Choroid plexus epithelial cell (primary cell): ENCODE results near the gene CCSAP.

Experiments
- DNase-seq: peaks from one replicate; pipeline ENCODE4 v3.0.0-alpha.2; 2010; ENCODE audit warnings: low read depth
- H3K4me3 ChIP-seq: 2 replicates; pipeline ENCODE4 v1.5.1; 2011; ENCODE audit warnings: low read depth, mild to moderate bottlenecking, control low read depth, low read length, moderate library complexity
- CTCF ChIP-seq: conservative IDR thresholded peaks from 2 replicates; pipeline ENCODE4 v1.5.1; 2011; ENCODE audit warnings: low read depth, mild to moderate bottlenecking, control low read depth, inconsistent platforms, low read length, moderate library complexity

Gene CCSAP

GRCh38 chr1:229349463-229350385, 6.9 kb upstream of the CCSAP start:
- TF ChIP-seq CTCF, result no peak
- no peak for DNase-seq
- no peak overlapping the region for H3K4me3 ChIP-seq

- DNase-seq, result no peak
- no peak for TF ChIP-seq CTCF
- H3K4me3 ChIP-seq, result no peak overlapping the region
Measured at GRCh38 chr1:229347528-229347927, 4.7 kb upstream of the CCSAP start.

DNA sequence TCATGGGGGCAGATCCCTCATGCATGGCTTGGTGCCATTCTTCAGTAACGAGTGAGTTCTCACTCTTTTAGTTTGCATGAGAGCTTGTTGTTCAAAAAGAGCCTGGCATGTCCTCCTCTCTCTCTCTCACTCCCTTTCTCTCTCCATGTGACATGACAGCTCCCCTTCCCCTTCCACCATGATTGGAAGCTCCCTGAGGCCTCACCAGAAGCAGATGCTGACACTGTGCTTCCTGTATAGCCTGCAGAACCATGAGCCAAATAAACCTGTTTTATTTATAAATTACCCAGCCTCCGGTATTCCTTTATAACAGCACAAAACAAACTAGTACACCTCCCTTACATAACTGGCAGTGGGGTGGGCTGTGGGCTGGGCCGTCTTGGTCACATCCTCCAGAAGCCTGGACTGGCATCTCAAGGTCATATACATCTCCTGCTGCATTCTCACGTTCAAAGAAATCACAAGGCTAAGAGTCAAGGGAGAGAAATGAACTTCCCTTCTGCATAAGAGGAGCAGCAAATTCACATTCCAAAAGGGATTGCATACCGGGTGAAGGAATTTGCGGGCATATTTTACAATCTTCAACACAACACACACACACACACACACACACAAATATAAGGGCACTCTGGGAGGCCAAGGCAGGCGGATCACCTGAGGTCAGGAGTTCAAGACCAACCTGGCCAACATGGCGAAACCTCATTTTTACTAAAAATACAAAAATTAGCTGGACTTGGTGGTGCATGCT, 2.3 kb upstream of the CCSAP start:
- peak; percentile 17 for DNase-seq
- TF ChIP-seq CTCF, result no peak
- no peak overlapping the region for H3K4me3 ChIP-seq

- DNase-seq, result no peak
- TF ChIP-seq CTCF, result no peak
- no peak overlapping the region for H3K4me3 ChIP-seq
Measured at GRCh38 chr1:229344139-229344538, 1.3 kb upstream of the CCSAP start.

- H3K4me3 ChIP-seq, result peak overlapping the region; percentile 81
- peak; percentile 60 for DNase-seq
- no peak for TF ChIP-seq CTCF
Measured at GRCh38 chr1:229341774-229342655, 832 bp downstream of the CCSAP start.

DNA sequence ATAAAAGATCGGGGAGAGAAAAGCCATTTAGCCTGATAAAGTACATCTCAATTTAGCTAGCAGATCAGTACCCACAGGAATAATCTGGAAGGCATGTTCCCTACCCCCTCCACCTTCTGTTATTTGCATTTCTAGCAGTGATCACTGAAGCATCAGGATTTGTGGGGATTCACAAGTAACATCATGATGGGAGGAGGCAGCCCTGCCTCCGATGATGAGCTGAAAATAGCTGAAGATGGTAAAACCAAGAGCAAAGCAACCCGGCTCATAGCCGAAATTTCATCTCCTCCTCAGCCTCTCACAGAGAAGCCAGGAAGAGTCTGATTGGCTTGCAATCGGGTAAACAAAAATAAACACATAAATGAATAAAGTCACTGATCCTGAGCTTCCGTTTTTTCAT, 2.4 kb downstream of the CCSAP start:
- DNase-seq, result no peak
- H3K4me3 ChIP-seq, result no peak overlapping the region

More for the DNA sequence above, 2.4 kb downstream of the CCSAP start:
- TF ChIP-seq CTCF, result no peak
